SJSA1 (cell line): Measurements from ENCODE around the gene ADAM8. TPM values are rescaled to one million over a fixed set of nuclear protein-coding genes. Genes with fewer than 3 reads are reported as not detected.

ENCODE experiments used
- DNase-seq, 2 experiments: peaks; one replicate each; pipeline ENCODE4 v3.0.0-alpha.2; 2015 to 2020; ENCODE audit warnings: low spot score in 2 of 2, low read depth in 1 of 2
- H3K27ac ChIP-seq: fragments of 250-450 bp; sonication (Bioruptor Pico); 2 replicates; pipeline ENCODE4 v1.5.1; 2020; ENCODE audit warnings: mild to moderate bottlenecking, moderate library complexity
- H3K27me3 ChIP-seq: fragments of 250-450 bp; sonication (Bioruptor Pico); replicated peaks from 2 replicates; pipeline ENCODE4 v1.5.1; 2020; ENCODE audit warnings: mild to moderate bottlenecking, moderate library complexity
- H3K36me3 ChIP-seq: fragments of 250-450 bp; sonication (Bioruptor Pico); 2 replicates; pipeline ENCODE4 v1.5.1; 2020; ENCODE audit warnings: mild to moderate bottlenecking
- H3K4me1 ChIP-seq: fragments of 250-450 bp; sonication (Bioruptor Pico); replicated peaks from 2 replicates; pipeline ENCODE4 v1.6.1; 2021; ENCODE audit warnings: mild to moderate bottlenecking
- H3K4me3 ChIP-seq: fragments of 250-450 bp; sonication (Bioruptor Pico); 2 replicates; pipeline ENCODE4 v1.5.1; 2020; ENCODE audit warnings: mild to moderate bottlenecking
- H3K9me3 ChIP-seq: fragments of 250-450 bp; sonication (Bioruptor Pico); replicated peaks from 2 replicates; pipeline ENCODE4 v1.5.1; 2020; ENCODE audit warnings: mild to moderate bottlenecking
- total RNA-seq: library from RNA; depleted of rRNA; stranded (reverse); fragments of >200 nt; shearing (Covaris generic); gene quantifications from 2 replicates; pipeline ENCODE4 v1.2.3, GENCODE V29; 2014

Gene ADAM8
- total RNA-seq, 1 experiment from 2014 or later: not detected

GRCh38 chr10:133299738-133300137 lies 23.1 kb upstream of the ADAM8 start:
- no peaks in the 10 kb centered on the region for H3K27me3 ChIP-seq
- H3K36me3 ChIP-seq: peaks cover 80% of the 10 kb centered on the region

GRCh38 chr10:133299224-133299623 lies 22.6 kb upstream of the ADAM8 start:
- no peaks in the 10 kb centered on the region for H3K9me3 ChIP-seq
- H3K36me3 ChIP-seq: peaks cover 85% of the 10 kb centered on the region
- no peak overlapping the region for H3K4me3 ChIP-seq
- no peaks in the 10 kb centered on the region for H3K27me3 ChIP-seq
- no peak for DNase-seq
- no peak overlapping the region for H3K27ac ChIP-seq
- no peaks in the 10 kb centered on the region; the same call in 1 of the 2 replicates for H3K4me1 ChIP-seq

More at GRCh38 chr10:133299738-133300137, 23.1 kb upstream of the ADAM8 start:
- Histone ChIP-seq H3K4me3 (no peak overlapping the region), H3K9me3 (no peaks in the 10 kb centered on the region), H3K27ac (no peak overlapping the region), H3K4me1 (no peaks in the 10 kb centered on the region)
- no peak for DNase-seq

- H3K36me3 ChIP-seq: peaks cover 87% of the 10 kb centered on the region
- H3K27me3 ChIP-seq: no peaks in the 10 kb centered on the region
- no peak for DNase-seq
Observed at GRCh38 chr10:133298466-133298865, 21.8 kb upstream of the ADAM8 start.

GRCh38 chr10:133297504-133297903 lies 20.8 kb upstream of the ADAM8 start:
- Histone ChIP-seq H3K36me3 (peaks cover 88% of the 10 kb centered on the region), H3K4me1 (peaks cover 17% of the 10 kb centered on the region), H3K9me3 (no peaks in the 10 kb centered on the region), H3K27ac (no peak overlapping the region), H3K4me3 (no peak overlapping the region), H3K27me3 (no peaks in the 10 kb centered on the region)
- DNase-seq: no peak

More at GRCh38 chr10:133298466-133298865, 21.8 kb upstream of the ADAM8 start:
- Histone ChIP-seq H3K9me3 (no peaks in the 10 kb centered on the region), H3K4me1 (peaks cover 7% of the 10 kb centered on the region), H3K27ac (no peak overlapping the region), H3K4me3 (no peak overlapping the region)

- no peaks in the 10 kb centered on the region for H3K9me3 ChIP-seq
- no peak overlapping the region for H3K4me3 ChIP-seq
- no peaks in the 10 kb centered on the region for H3K27me3 ChIP-seq
- peaks cover 18% of the 10 kb centered on the region for H3K4me1 ChIP-seq
- peaks cover 83% of the 10 kb centered on the region for H3K36me3 ChIP-seq
- no peak for DNase-seq
- no peak overlapping the region for H3K27ac ChIP-seq
Observed at GRCh38 chr10:133295426-133296320, 19.0 kb upstream of the ADAM8 start.

- H3K4me1 ChIP-seq: peaks cover 18% of the 10 kb centered on the region
- DNase-seq: no peak
- no peaks in the 10 kb centered on the region for H3K27me3 ChIP-seq
- H3K9me3 ChIP-seq: no peaks in the 10 kb centered on the region
- H3K4me3 ChIP-seq: no peak overlapping the region
- H3K27ac ChIP-seq: no peak overlapping the region
- peaks cover 82% of the 10 kb centered on the region for H3K36me3 ChIP-seq
Observed at GRCh38 chr10:133294189-133294588, 17.5 kb upstream of the ADAM8 start.

- Histone ChIP-seq H3K9me3 (no peaks in the 10 kb centered on the region), H3K27ac (no peak overlapping the region), H3K27me3 (no peaks in the 10 kb centered on the region), H3K4me1 (peaks cover 18% of the 10 kb centered on the region), H3K4me3 (no peak overlapping the region), H3K36me3 (peaks cover 82% of the 10 kb centered on the region)
- no peak for DNase-seq
Observed at GRCh38 chr10:133293810-133294119, 17.1 kb upstream of the ADAM8 start.

- Histone ChIP-seq H3K9me3 (no peaks in the 10 kb centered on the region), H3K4me1 (peaks cover 18% of the 10 kb centered on the region), H3K27me3 (no peaks in the 10 kb centered on the region), H3K36me3 (peaks cover 80% of the 10 kb centered on the region), H3K4me3 (no peak overlapping the region), H3K27ac (no peak overlapping the region)
- DNase-seq: peak; percentile 55 to 81
Observed at GRCh38 chr10:133292919-133293809, 16.5 kb upstream of the ADAM8 start.

GRCh38 chr10:133289761-133290160 lies 13.1 kb upstream of the ADAM8 start:
- Histone ChIP-seq H3K27ac (no peak overlapping the region), H3K4me1 (peaks cover 18% of the 10 kb centered on the region), H3K9me3 (no peaks in the 10 kb centered on the region), H3K27me3 (no peaks in the 10 kb centered on the region), H3K36me3 (peaks cover 78% of the 10 kb centered on the region), H3K4me3 (no peak overlapping the region)
- DNase-seq: no peak

GRCh38 chr10:133287832-133288500 lies 11.3 kb upstream of the ADAM8 start:
- Histone ChIP-seq H3K27ac (no peak overlapping the region), H3K4me1 (peaks cover 6% of the 10 kb centered on the region), H3K9me3 (no peaks in the 10 kb centered on the region), H3K27me3 (no peaks in the 10 kb centered on the region), H3K4me3 (no peak overlapping the region), H3K36me3 (peaks cover 78% of the 10 kb centered on the region)
- DNase-seq: no peak

GRCh38 chr10:133286366-133286765 lies 9.7 kb upstream of the ADAM8 start:
- H3K27me3 ChIP-seq: no peaks in the 10 kb centered on the region
- no peak for DNase-seq
- no peak overlapping the region for H3K27ac ChIP-seq
- H3K36me3 ChIP-seq: peaks cover 88% of the 10 kb centered on the region
- no peak overlapping the region for H3K4me3 ChIP-seq
- no peaks in the 10 kb centered on the region for H3K9me3 ChIP-seq
- no peaks in the 10 kb centered on the region for H3K4me1 ChIP-seq

GRCh38 chr10:133285217-133285616 lies 8.5 kb upstream of the ADAM8 start:
- DNase-seq: no peak
- no peak overlapping the region for H3K4me3 ChIP-seq
- H3K27ac ChIP-seq: no peak overlapping the region
- H3K4me1 ChIP-seq: no peaks in the 10 kb centered on the region
- H3K27me3 ChIP-seq: no peaks in the 10 kb centered on the region
- peaks cover 82% of the 10 kb centered on the region for H3K36me3 ChIP-seq
- H3K9me3 ChIP-seq: no peaks in the 10 kb centered on the region

GRCh38 chr10:133283931-133284330 lies 7.3 kb upstream of the ADAM8 start:
- no peaks in the 10 kb centered on the region for H3K4me1 ChIP-seq

More at GRCh38 chr10:133283931-133284330, 7.3 kb upstream of the ADAM8 start:
- Histone ChIP-seq H3K27me3 (no peaks in the 10 kb centered on the region), H3K4me3 (no peak overlapping the region), H3K9me3 (no peaks in the 10 kb centered on the region), H3K36me3 (peaks cover 80% of the 10 kb centered on the region), H3K27ac (no peak overlapping the region)
- DNase-seq: no peak
